PFSK-1 (cell line): ENCODE data around the gene DTWD1.

Source experiments
- FOXP2 ChIP-seq: optimal IDR thresholded peaks from 2 replicates; pipeline ENCODE3; 2011; ENCODE audit warnings: borderline replicate concordance, control low read depth, inconsistent platforms; ENCODE audit not compliant: insufficient read depth; ENCODE audit errors: extremely low read length, extremely low read depth
- POLR2AphosphoS5 ChIP-seq: IDR thresholded peaks from 2 replicates; pipeline ENCODE4 v1.6.1; 2012; ENCODE audit warnings: low read depth, mild to moderate bottlenecking, control low read depth, low read length, moderate library complexity
- SIN3A ChIP-seq: IDR thresholded peaks from 2 replicates; pipeline ENCODE4 v1.6.1; 2012; ENCODE audit warnings: mild to moderate bottlenecking, low read length, moderate library complexity, borderline replicate concordance; ENCODE audit not compliant: insufficient read depth
- TAF1 ChIP-seq: IDR thresholded peaks from 2 replicates; pipeline ENCODE4 v1.6.1; 2012; ENCODE audit warnings: low read length, control low read depth, borderline replicate concordance; ENCODE audit not compliant: insufficient read depth
- TF ChIP-seq, protein P1 (sequence below), 2 experiments: IDR thresholded peaks; 2 replicates each; pipeline versions ENCODE4 v1.6.1 to v1.8.0; 2011 to 2012; ENCODE audit warnings: low read depth in 2 of 2, low read length in 2 of 2, control low read depth in 1 of 2, inconsistent platforms in 1 of 2, mild to moderate bottlenecking in 1 of 2, moderate library complexity in 1 of 2; ENCODE audit not compliant: insufficient read depth in 1 of 2

Gene DTWD1

DNA sequence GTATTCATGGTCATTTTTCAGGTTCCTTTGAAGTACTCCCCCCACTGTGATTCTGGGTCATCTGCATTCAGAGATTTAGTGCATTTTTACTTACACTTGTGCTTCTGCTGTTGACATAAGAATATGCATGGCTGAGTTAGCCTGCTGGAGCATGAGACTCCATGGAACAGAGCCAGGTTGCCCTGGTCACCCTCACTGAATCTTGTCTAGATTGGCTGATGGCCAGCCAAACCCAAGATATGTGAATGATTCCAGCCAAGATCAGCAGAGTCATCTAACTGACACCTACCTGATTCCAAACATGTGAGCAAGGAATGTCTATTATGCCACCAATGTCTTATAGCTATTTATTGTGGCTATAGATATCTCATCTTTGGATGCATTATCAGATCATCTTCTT is 25.1 kb downstream of the DTWD1 start:
- TF ChIP-seq FOXP2 = no peak
- no peak for TF ChIP-seq SIN3A
- TF ChIP-seq POLR2AphosphoS5 = no peak
- TF ChIP-seq, protein P1, sequence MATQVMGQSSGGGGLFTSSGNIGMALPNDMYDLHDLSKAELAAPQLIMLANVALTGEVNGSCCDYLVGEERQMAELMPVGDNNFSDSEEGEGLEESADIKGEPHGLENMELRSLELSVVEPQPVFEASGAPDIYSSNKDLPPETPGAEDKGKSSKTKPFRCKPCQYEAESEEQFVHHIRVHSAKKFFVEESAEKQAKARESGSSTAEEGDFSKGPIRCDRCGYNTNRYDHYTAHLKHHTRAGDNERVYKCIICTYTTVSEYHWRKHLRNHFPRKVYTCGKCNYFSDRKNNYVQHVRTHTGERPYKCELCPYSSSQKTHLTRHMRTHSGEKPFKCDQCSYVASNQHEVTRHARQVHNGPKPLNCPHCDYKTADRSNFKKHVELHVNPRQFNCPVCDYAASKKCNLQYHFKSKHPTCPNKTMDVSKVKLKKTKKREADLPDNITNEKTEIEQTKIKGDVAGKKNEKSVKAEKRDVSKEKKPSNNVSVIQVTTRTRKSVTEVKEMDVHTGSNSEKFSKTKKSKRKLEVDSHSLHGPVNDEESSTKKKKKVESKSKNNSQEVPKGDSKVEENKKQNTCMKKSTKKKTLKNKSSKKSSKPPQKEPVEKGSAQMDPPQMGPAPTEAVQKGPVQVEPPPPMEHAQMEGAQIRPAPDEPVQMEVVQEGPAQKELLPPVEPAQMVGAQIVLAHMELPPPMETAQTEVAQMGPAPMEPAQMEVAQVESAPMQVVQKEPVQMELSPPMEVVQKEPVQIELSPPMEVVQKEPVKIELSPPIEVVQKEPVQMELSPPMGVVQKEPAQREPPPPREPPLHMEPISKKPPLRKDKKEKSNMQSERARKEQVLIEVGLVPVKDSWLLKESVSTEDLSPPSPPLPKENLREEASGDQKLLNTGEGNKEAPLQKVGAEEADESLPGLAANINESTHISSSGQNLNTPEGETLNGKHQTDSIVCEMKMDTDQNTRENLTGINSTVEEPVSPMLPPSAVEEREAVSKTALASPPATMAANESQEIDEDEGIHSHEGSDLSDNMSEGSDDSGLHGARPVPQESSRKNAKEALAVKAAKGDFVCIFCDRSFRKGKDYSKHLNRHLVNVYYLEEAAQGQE (IDR thresholded peaks at IDR 0.05; ENCODE audit: insufficient read depth in 1 of 2, low read depth in 2 of 2, low read length in 2 of 2) = no peak
- TF ChIP-seq TAF1 = no peak

DNA sequence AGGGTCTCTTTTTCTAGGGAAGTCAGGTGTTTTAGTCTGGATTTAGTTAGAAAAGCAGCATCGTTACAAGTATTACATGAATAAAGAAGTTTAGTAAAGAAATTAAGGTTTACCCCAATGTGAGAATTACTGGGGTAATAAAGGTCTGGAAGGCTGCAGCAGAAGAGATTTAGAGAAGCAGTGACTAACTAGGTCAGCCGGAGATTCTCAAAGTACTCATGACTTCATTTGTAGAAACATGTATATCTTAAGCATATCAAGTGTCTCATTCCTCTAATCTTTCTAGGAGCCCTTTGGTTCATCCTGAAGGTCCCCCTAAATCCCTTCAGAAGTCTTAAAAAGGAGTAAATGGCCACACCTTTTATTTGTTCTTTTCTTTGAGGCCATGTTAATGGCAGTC is 26.0 kb downstream of the DTWD1 start:
- TF ChIP-seq, protein P1 (IDR thresholded peaks at IDR 0.05; ENCODE audit: insufficient read depth in 1 of 2, low read depth in 2 of 2, low read length in 2 of 2) = no peak
- TF ChIP-seq FOXP2 (no peak), POLR2AphosphoS5 (no peak), SIN3A (no peak), TAF1 (no peak)

DNA sequence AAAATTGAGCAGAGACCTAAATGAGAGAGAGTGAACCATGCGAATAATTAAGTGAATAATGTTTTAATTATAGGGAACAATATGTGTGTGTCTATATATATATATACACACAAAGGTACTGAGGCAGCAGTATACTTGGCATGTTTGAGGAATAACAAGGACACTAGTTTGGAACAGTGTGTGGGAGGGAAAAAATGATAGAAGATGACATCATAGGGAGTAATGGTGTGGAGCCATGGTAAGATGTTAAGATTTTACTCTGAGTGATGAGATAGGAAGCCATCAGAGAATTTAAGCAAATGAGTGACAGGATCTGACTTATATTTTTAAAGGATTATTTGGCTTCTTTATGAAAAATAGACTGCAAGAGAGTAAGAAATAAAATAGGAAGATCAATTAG is 29.1 kb downstream of the DTWD1 start:
- TF ChIP-seq POLR2AphosphoS5 (no peak), TAF1 (no peak), SIN3A (no peak), FOXP2 (no peak)
- TF ChIP-seq, protein P1 (IDR thresholded peaks at IDR 0.05; ENCODE audit: insufficient read depth in 1 of 2, low read depth in 2 of 2, low read length in 2 of 2) = no peak

DNA sequence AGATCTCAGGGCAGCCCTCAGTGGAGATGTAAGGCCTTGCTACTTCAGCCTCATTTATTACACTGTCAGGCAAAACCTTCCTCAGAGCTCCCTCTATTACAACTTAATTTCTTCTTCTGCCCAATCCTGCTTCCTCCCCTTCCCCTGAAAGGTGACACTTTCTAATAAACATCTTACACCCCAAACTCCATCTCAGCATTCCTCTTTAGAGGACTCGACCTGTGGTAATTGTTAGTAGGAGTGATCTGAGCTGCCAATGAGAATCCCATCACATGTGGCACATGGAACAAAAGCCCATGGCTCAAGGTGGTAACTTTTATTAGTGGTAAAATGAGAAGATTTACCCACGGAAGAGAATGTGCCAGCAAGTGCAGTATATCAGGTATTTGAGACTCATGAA is 29.8 kb downstream of the DTWD1 start:
- no peak for TF ChIP-seq POLR2AphosphoS5
- TF ChIP-seq, protein P1 (IDR thresholded peaks at IDR 0.05; ENCODE audit: insufficient read depth in 1 of 2, low read depth in 2 of 2, low read length in 2 of 2) = no peak
- no peak for TF ChIP-seq TAF1
- TF ChIP-seq FOXP2 = no peak
- TF ChIP-seq SIN3A = no peak

DNA sequence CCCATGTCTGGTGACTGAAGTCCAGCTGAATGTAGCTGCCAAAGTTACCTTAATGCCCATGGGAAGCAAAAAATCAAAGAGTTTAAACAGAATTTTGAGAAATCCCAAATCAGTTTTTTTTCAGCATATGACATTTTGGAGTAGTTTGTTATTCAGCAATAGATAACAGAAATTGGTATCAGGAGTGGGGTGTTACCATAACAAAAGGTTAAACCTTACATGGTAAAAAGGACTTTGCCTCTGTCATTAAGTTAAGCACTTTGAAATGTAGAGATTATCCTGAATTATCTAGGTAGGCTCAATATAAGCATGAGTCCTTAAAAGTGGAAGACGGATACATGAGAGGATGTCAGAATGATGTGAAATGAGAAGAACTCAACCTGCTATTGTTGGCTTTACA is 32.1 kb downstream of the DTWD1 start:
- no peak for TF ChIP-seq POLR2AphosphoS5
- TF ChIP-seq TAF1 = no peak
- TF ChIP-seq FOXP2 = no peak
- TF ChIP-seq, protein P1 (IDR thresholded peaks at IDR 0.05; ENCODE audit: insufficient read depth in 1 of 2, low read depth in 2 of 2, low read length in 2 of 2) = no peak
- TF ChIP-seq SIN3A = no peak
